HG02981 (cell line): ENCODE measurements around the gene NXN.
"Not testable (repeated sequence)": the region's sequence is repeated elsewhere in the genome, so short reads cannot be mapped to it uniquely, and the experiment has no call there.

Experiments
- ATAC-seq: cut with Tn5 transposase; IDR thresholded peaks from one replicate; pipeline ENCODE4 v1.9.1; 2021; ENCODE audit warnings: mild to moderate bottlenecking, moderate library complexity; ENCODE audit not compliant: unreplicated experiment

NXN gene

DNA sequence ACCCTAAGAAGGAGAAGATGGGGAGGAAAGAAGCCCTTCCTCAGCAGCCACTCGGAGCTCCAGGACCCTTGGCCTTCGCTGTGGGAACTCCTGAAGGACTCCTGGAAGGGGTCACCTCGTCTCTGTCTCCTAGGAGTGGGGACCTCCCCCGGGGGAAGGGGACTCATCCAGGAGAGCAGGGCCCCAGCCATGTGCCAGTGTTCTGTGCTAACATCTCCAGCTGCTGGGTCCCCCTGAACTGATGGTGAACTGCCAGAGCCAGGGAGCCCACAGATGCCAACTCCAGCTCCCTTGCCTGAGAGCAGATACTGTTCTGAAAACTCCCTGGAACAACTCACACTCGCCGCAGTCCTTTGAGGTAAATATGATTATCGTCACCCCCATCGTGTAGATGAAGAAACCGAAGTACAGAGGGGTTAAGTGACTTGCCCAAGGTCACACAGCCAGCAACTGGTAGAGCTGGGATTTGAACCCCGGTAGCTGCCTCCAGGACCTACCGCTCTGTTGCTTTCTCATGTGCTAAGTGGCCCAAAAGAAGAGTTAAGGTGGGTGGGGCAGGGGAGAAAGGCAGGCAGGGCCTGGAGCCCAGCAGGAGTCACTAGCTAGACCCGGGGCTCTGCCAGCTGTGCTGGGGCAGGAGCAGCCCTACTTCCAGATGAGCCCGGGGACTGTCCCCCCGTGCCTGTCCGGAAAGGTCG, 27.9 kb upstream of the NXN start:
- ATAC-seq, result no peak

DNA sequence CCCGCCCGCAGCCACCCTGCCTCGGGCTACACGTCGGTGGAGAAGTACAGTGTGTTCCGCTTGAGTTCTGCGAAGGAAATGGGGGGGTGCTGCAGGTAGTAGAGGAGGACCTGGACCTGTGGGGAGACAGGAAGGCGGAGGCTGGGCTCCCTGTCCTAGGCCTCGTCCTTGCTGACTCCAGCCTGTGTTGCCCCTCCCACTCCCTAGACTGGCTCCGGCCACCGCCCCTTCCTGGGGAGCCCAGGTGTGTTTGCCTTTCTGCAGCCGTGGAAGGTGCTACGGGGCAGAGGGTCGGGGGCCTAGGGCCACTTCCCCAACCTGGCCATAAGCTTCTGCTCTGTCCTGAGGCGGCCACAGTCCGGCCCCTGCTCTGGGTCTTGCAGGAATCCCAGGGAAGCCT, 26.5 kb upstream of the NXN start:
- no peak for ATAC-seq

DNA sequence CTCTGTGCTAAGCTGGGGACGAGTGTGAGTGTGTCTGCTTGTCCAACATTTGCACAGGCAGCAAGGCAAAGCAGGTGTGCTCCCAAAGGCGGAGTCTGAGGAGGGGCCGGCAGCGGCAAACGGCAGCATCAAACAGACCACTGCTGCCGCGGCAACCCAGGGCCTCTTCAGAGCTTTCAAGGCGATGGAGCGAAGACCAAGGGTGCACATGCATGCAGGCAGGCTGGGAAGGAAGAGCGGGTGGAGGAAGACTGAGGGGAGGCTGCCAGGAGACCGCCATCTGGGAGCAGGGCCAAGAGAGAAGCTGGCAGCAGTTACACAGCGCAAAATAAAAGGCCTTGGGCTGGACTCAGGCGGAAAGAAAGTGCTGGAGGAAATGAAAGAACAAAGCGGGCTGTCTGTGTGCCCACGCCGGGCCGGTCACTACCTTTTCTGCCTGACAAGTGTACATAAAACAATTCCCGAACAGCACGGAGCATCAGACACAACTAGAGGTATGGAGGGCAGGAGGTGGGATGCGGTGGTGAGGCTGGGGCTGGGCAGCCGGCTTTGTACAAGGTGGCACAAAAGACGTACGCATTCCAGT, 25.9 kb upstream of the NXN start:
- ATAC-seq, result no peak

DNA sequence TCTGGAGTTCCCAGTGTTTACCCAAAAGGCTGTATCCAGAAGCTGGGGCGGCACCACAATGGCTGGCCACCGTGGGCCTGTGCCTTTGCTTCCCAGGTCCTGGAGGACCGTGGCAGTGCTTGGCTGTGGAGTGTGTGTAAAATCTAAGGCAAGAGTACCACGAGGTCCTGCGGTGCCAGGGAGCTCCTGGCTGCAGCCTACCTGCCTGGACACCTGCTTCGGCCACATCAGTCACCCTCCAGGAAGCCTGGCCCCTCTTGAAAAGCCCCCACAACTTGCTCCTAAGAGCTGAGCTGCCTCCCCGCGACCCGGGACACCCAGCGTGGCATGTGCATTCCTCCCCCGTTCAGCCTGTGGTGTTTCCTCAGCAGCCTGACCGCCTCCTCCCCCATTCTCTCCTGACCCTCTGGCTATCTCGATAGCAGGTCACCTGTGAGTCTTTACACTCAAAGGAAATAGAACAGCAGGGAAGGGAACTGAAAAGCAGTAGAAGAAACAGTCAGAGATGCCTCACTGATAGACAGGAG, 25.3 kb upstream of the NXN start:
- no peak for ATAC-seq

DNA sequence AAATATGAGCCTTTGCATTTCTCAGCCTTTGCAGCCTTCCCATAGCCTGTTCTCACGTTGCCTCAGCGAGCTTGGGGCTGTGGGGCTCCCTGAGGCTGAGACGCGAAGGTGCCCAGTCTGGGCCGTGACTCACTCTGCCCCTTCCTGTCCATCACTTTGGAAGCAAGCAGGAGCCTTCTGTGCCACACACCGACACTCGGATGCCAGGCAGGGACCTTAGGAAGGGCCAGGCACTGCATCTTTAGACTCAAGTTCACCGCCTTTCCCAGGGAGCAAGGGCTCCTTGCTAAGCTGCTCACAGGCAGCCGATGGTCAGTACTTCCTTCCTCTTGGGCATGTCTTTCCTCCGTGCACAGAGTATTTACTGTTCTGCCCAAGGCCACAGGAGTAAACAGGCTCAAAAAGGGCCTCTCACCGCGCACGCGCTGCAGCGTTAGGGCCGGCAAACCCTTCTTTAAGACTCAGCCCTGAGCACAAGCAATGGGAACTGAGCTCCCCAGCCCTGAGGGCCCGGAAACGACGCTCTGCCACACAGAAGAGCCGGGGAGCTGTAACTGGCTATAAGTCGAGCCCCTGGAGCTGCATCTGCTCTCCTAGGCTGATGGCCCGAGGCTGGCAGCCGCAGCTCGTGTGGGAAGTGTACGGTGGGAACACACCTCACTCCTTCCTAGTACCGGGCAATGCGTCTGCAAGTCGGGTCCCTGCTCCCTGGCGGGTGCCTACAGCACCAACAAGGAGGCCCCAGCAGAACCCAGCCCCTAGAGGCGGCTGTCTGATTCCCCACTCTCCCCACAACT, 24.6 kb upstream of the NXN start:
- ATAC-seq, result no peak

DNA sequence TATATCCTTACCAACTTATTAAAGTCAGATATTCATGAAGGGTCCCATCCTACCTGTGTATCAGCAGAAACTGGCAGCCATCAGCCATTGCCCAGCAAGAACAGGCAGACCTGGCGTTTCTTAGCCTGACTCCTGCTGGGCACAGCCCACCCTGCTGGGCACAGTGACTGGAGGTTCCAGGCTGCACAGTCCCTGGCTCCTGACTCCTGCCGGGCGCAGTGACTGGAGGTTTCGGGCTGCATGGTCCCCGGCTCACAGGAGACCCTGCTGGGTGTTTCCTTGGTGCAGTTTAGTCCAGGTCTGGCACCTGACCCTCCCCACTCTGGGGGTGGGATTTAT, 24.0 kb upstream of the NXN start:
- no peak for ATAC-seq

DNA sequence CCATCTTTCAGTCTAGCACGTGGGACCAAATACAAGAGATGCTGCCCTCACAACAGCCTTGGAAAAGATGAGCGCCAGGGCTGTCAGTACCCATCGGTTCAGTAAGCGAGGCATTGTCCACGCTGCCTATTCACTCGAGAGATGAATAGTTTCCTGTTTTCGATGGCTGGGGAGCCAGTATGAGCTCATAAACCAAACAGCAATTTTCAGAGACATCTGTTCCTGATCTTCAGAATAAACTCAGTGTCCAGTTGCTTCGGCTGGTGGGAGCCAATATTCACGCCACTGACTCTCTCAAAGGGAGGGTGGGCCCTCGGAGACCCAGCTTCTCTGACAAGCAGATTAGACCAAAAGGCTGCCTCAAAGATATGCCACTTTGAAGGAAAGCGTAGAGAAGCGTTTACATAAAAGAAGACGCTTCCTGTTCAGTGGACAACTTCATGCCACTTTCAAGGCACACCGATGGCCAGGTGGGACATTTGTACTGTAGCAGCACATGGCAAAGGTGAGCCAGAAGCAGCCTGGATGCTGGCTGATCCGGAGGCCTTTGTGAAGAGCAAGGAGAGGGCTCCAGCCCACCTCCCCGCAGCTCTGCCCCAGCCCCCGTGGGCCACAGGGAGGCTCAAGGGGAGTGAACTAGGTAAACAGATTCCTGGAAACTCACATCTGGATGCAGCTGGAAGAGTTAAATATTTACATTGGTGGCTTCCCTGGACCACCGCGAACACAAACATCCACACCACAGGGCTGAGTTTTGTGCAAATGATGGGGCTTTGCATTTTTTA, 23.4 kb upstream of the NXN start:
- no peak for ATAC-seq

DNA sequence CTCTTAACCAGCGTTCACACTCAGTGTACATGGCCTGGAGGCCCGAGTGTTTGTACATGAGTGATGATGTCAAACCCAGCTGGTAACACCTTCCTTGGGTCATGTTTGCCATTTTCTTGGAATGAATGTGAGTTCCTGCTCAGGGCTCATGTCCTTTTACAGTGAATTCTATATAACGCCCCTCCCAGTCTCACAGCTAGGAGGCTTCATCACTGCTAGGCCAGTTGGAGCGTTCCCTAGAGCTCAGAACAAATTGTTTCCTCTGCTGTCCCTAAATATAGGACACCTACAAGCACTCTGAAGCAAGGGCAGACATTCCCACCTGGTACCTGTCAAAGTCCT, 22.8 kb upstream of the NXN start:
- ATAC-seq, result no peak

DNA sequence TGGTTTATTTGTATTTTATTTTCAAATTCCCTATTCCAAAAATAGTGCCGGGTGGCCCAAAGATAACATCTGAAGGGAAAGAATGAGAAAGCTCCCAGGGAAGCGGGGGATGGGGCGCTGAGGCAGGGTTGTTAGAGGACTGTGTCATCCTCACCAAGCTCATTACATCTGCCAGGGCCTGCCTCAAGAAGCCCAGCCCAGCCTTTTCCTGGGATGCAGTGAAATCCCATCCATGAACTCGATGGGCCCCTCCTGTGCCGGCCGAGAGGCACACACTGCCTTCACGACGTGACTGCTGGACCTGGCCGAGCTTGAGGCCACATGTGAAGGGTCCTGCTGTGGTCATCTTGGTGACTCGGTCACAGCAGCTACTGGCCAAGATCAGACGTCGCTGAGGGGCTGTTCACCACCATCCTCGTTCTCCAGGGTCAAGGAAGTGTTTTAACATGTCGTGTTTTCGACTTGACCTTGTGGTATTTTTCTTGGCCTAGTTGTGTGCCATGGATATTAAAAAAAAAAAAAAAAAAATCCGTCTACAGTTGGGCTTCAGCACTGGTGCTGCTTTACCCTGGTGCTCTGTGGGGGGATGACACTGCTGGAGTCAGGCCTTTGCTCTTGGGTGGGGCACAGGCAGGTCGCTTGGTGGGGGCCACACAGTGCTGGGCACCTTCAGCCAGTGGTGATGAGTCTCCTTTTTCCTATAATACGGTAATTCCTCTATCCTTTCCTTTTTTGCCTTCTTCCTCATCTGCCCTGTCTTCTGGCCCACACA, 22.2 kb upstream of the NXN start:
- ATAC-seq, result no peak

DNA sequence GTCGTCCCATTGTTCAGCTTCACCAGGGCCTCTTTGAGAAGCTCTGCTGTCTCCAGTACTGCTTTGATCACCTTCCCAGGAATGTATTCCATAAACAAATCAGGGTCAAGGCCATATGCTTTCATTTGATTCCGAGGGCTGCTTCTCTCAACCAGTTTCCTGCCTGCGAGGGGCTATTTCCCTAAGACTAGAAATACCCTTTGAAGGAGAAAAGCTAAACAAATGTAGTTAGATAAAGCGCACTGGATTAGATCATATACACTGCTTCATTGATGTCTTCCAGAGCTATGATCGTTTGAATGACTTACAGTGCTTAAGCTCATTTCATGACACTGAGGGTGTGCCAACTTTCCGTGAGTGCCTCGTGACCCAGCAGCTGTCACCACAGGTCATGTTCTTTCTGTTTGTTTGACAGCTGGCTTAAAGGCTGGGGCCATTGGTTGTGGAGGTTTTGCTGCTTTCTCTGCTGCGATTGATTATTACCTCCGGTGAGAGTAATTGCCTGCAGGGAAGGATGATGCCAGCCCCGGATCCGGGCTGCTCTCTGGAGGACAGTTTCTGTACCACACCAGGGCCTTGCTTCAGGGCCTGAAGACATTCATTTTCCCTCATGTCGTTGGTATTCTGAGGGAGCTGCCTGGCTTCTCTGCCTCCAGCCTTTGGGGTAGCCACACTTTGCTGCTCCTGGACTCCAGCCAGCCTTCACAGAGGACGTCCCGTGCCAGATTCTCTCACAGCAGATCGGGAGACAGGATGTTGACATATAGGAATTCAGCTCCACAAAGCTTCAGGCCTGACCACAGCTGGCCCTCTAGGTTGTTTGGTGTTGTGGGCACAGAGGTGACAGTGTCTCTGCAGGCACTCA, 21.3 kb upstream of the NXN start:
- ATAC-seq, result no peak

DNA sequence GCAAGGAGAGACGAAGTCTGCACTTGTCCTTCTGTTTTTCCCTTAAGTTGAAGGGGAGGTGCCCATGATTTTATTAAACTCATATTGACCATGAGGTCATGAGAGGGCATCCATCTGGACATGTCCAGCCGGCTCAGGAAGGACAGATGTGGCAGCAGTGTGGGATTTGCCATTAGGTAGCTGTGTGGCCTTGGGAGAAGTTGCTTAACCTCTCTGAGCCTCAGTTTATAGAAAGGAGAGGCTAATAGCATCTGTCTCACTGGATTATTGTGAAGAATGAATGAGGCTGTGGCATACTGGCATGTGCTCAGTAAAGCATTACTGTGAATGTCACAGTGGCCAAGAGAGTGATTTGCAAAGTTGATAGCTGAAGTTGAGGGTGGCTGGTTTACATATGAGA, 18.5 kb upstream of the NXN start:
- ATAC-seq, result no peak

DNA sequence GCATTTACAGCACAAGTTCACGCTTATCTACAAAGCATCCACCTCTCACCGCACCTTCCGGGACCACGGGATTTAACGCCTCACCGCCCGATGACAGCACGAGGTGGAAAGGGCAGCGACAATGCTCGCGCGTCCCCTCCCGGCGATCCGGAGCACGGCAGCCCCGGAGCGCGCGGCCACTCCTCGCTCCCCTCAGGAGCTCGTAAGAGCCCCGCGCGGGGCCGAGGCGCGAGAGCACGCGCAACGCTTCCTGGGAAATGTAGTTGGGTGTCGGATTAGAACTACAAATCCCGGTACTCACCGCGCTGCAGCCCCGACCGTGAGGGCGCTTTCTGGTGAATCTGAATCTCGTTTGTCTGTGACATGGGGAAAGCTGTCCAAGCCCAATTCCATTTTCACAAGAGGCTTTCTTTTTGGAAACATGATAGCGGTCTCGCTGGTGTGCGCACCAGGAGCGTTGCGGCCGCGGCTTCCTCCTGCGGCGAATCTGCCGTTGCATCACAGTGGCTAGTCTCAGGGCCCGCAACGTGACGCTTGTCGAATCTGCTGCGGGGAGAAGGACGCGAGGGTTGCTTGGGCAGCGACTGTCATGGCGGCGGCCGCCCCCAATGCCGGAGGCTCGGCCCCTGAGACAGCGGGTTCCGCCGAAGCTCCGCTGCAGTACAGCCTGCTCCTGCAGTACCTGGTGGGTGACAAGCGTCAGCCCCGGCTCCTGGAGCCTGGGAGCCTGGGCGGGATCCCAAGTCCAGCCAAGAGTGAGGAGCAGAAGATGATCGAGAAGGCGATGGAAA, 17.2 kb upstream of the NXN start, which contains the start of gene TIMM22:
TIMM22 (plus strand) TSS at position 576 of the 791 bp plus-strand sequence; CDS start at position 590, 14 bp downstream.
- peak; percentile 86 for ATAC-seq

DNA sequence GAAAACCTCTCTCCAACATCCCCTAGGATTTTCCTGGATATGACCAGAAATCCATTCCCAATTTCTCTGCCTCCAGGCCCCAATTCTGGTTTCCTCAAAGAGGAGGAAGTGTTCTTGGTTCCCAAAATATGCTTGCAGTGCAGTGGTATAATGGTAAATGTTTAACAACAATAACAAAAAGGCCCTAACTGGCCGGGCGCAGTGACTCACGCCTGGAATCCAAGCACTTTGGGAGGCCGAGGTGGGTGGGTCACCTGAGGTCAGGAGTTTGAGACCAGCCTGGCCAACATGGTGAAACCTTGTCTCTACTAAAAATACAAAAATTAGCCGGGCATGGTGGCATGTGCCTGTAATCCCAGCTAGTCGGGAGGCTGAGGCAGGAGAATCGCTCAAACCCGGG, 15.7 kb upstream of the NXN start:
- not testable (repeated sequence) for ATAC-seq

DNA sequence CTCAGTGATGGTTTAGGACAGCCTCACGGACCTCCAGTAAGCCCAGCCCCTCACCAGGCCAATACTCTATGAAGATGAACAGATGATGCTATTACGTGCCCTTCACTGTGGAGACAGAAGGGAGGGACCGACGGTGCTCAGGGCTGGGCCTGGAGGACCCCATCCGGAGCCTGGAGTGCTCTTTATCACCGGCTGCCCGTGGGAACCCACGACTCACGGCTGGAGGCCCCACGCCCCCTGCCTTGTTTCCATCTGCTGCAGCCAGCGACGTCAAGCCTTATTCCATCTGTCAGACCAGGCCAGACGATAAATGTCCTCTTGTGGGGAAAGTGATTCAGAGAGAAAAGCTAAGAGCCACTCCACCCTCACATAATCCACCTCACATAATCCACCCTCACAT, 13.4 kb upstream of the NXN start:
- no peak for ATAC-seq

DNA sequence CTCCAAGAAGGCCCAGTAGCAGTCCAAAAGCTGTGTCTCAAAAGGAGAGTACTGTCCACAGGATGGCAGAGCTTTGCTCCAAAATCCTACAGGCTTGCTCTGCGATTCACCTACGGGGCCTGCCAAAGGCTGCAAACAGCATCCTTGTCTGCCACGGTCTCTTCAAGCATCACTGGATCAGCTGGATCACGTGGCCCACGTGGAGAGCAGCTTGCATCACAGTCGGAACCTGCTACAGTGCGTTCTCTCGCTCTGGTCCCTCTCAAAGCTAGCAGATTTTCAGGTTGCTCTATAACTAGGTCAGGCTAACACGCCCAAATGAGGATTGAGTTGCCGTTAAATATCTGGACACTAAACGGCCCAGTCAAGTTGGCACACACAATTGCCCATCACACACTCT, 9.0 kb upstream of the NXN start:
- no peak for ATAC-seq

DNA sequence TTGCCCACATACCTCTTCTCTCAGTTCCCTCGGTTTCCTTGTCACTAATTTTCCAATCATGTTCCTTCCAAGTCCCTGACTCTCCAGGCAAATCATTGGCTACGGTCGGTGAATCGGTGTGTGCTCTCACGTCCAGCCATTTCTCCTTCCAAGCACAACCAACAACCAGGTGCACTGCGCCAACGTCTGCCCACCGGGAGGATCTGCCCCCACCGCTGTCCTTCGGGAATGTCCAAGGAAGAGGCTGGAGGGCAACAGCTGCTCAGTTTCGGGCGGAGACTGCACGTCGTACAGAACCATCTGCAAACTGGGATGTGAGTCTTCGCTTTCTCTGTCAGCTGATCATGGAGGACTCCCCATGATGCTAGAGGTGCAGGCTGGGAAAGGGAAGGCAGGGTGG, 8.4 kb upstream of the NXN start:
- no peak for ATAC-seq

DNA sequence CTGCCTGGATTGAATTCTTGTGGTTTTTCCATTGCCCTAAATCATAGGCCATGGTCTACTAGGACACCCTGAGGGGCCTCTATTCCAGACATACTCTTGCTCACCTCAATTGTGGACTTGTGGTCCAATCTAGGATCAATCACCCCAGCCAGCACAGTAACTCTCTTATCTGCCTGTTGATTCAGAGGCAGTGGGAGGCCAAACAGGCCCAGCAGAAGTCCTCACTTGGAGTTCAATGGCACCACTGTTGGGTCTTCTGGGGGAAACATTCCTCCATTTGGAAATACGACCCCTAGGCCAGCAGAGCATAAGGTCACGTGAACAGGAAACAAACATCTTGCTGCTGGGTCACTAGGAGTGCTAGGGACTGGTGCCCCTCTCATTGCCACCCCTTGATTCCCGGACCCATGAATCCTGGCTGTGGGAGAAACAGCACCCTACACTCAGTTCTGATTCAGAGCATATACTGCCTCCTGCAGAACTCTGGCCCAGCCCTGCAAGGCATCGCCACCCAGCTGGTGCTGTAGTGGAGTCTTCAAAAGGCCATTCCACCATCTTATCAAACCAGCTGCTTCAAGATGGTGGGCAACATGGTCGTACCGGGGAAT, 6.8 kb upstream of the NXN start:
- ATAC-seq, result no peak

DNA sequence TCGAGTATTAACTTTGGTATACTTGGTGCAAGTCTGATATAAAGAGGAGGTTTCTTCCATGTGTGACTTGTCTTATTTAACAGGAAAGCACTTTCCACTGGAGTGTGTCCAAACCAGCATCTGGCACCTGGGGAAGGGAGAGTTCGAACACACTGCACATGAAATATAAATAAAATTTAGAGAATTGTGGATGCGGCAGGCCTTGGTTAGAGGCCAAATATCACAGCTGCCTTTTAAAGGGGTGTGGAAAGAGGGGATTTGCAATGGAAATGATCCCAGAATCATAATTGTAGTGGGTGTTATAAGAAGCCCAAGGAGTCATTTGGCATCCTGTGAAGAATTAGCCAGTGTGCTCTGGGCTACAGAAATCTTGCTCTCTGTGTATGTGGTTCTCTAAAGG, 4.3 kb upstream of the NXN start:
- ATAC-seq, result no peak

DNA sequence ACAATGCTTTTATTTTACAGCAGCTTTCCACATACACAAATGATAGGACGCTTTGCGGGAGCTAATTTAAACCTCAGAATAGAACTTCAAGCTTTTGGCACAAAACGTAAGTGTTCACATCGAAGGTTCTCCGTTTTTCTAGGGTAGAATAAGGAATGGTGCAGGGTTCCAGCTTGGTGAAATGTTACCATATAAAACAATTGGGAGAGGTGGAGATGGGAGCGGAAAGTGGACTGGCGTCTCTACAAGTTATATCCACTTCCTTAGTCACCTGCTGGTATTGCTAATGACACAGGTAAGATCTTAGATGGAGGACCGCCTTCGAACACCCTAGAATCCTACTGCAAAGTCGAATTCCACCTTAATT, 1.7 kb upstream of the NXN start:
- no peak for ATAC-seq
